Measurements from ENCODE around the gene ZFHX3. TPM values are rescaled to one million over a fixed set of nuclear protein-coding genes. Genes with fewer than 3 reads are reported as not detected.

Gene ZFHX3
- total and polyA plus RNA-seq, 2 donors (not counting 1 experiment from before 2014, with no cell fraction given): 4.7 to 7.3 TPM

- H3K4me3 ChIP-seq (replicated peaks in 1 of 4; ENCODE audit: control extremely low read depth in 1 of 4, insufficient read depth in 1 of 4, low read depth in 3 of 4, low read length in 4 of 4): no peak overlapping the region
- DNase-seq (ENCODE audit: low read depth in 2 of 2): no peak
- no peaks in the 10 kb centered on the region for H3K9me3 ChIP-seq (ENCODE audit: control insufficient read depth, insufficient read depth, low read depth, low read length)
- no peak for TF ChIP-seq EZH2 (IDR thresholded peaks at IDR 0.05; ENCODE audit: low read length, missing control alignments)
- TF ChIP-seq, protein P1, sequence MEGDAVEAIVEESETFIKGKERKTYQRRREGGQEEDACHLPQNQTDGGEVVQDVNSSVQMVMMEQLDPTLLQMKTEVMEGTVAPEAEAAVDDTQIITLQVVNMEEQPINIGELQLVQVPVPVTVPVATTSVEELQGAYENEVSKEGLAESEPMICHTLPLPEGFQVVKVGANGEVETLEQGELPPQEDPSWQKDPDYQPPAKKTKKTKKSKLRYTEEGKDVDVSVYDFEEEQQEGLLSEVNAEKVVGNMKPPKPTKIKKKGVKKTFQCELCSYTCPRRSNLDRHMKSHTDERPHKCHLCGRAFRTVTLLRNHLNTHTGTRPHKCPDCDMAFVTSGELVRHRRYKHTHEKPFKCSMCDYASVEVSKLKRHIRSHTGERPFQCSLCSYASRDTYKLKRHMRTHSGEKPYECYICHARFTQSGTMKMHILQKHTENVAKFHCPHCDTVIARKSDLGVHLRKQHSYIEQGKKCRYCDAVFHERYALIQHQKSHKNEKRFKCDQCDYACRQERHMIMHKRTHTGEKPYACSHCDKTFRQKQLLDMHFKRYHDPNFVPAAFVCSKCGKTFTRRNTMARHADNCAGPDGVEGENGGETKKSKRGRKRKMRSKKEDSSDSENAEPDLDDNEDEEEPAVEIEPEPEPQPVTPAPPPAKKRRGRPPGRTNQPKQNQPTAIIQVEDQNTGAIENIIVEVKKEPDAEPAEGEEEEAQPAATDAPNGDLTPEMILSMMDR (conservative IDR thresholded peaks at IDR 0.05 in 1 of 2, IDR thresholded peaks at IDR 0.05 in 1 of 2; ENCODE audit: low read depth in 1 of 2, low read length in 2 of 2): no peak
- H3K27ac ChIP-seq (ENCODE audit: insufficient read depth, low read length): no peak overlapping the region
- H3K4me2 ChIP-seq (ENCODE audit: extremely low read depth, insufficient read depth, low read length): no peak overlapping the region
- H3K9ac ChIP-seq (ENCODE audit: insufficient read depth, low read length): no peak overlapping the region
- H3K36me3 ChIP-seq (ENCODE audit: control insufficient read depth, insufficient read depth, low read length): no peaks in the 10 kb centered on the region
- no peaks in the 10 kb centered on the region for H3K79me2 ChIP-seq (ENCODE audit: control insufficient read depth, insufficient read depth, low read length)
- no peaks in the 10 kb centered on the region for H3K27me3 ChIP-seq (ENCODE audit: control insufficient read depth, insufficient read depth, low read length)
- peaks cover 3% of the 10 kb centered on the region for H3K4me1 ChIP-seq (ENCODE audit: control insufficient read depth, extremely low read depth, insufficient read depth, low read length)
- H2AFZ ChIP-seq (ENCODE audit: low read length): no peak overlapping the region
- H4K20me1 ChIP-seq (ENCODE audit: control insufficient read depth, extremely low read depth, insufficient read depth, low read length): no peaks in the 10 kb centered on the region
These were observed 221.9 kb downstream of the ZFHX3 start for GRCh38 chr16:72825912-72826621.

DNA sequence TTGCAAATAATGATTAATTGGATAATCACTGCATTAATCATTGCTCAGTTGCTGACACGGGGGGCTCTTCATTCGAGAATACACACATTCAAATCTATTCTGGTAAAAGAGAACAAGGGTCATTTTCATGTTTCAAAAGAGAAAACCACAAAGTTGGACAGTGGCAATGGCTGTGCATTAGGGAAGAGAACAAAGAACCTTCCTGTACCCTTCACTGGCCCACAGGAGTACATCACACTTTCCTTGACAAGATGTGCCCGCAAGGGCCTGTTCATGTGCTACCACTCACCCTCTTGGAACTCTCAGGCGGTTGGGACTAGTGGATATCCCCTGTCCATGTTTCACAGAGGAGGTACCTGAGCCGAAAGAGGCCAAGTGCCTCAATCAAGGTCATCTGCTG, 223.2 kb downstream of the ZFHX3 start:
- Histone ChIP-seq H3K27me3 (ENCODE audit: control insufficient read depth, insufficient read depth, low read length) (no peaks in the 10 kb centered on the region), H3K36me3 (ENCODE audit: control insufficient read depth, insufficient read depth, low read length) (no peaks in the 10 kb centered on the region), H2AFZ (ENCODE audit: low read length) (no peak overlapping the region), H3K27ac (ENCODE audit: insufficient read depth, low read length) (no peak overlapping the region), H3K9me3 (ENCODE audit: control insufficient read depth, insufficient read depth, low read depth, low read length) (no peaks in the 10 kb centered on the region), H3K4me2 (ENCODE audit: extremely low read depth, insufficient read depth, low read length) (no peak overlapping the region), H3K79me2 (ENCODE audit: control insufficient read depth, insufficient read depth, low read length) (no peaks in the 10 kb centered on the region), H3K4me1 (ENCODE audit: control insufficient read depth, extremely low read depth, insufficient read depth, low read length) (peaks cover 8% of the 10 kb centered on the region), H4K20me1 (ENCODE audit: control insufficient read depth, extremely low read depth, insufficient read depth, low read length) (no peaks in the 10 kb centered on the region), H3K4me3 (replicated peaks in 1 of 4; ENCODE audit: control extremely low read depth in 1 of 4, insufficient read depth in 1 of 4, low read depth in 3 of 4, low read length in 4 of 4) (no peak overlapping the region), H3K9ac (ENCODE audit: insufficient read depth, low read length) (no peak overlapping the region)
- DNase-seq (ENCODE audit: low read depth in 2 of 2): no peak
- TF ChIP-seq, protein P1 (conservative IDR thresholded peaks at IDR 0.05 in 1 of 2, IDR thresholded peaks at IDR 0.05 in 1 of 2; ENCODE audit: low read depth in 1 of 2, low read length in 2 of 2): no peak

DNA sequence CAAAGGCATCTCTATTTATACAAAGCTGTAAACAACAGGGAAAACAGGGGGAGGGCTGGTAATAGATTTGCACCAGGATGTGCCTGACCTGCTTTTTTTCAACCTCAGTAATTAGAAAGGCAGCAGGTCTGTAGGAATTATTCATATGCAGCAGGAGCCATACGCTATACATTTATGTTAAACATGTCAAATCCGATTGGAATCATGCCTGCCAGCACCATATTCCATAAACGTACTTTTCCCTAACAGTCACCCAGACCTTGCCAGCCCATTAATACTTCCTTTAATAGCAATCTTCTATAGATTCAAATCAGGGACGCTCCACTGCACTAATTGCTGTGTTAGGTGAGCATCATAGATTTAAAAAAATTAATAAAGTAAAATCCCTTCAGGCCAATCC, 223.9 kb downstream of the ZFHX3 start:
- no peak for TF ChIP-seq EZH2 (IDR thresholded peaks at IDR 0.05; ENCODE audit: low read length, missing control alignments)
- TF ChIP-seq, protein P1 (conservative IDR thresholded peaks at IDR 0.05 in 1 of 2, IDR thresholded peaks at IDR 0.05 in 1 of 2; ENCODE audit: low read depth in 1 of 2, low read length in 2 of 2): no peak

More for the DNA sequence above, 223.9 kb downstream of the ZFHX3 start:
- Histone ChIP-seq H3K36me3 (ENCODE audit: control insufficient read depth, insufficient read depth, low read length) (no peaks in the 10 kb centered on the region), H2AFZ (ENCODE audit: low read length) (no peak overlapping the region), H3K4me2 (ENCODE audit: extremely low read depth, insufficient read depth, low read length) (no peak overlapping the region), H4K20me1 (ENCODE audit: control insufficient read depth, extremely low read depth, insufficient read depth, low read length) (no peaks in the 10 kb centered on the region), H3K4me3 (replicated peaks in 1 of 4; ENCODE audit: control extremely low read depth in 1 of 4, insufficient read depth in 1 of 4, low read depth in 3 of 4, low read length in 4 of 4) (no peak overlapping the region), H3K9me3 (ENCODE audit: control insufficient read depth, insufficient read depth, low read depth, low read length) (no peaks in the 10 kb centered on the region), H3K27me3 (ENCODE audit: control insufficient read depth, insufficient read depth, low read length) (no peaks in the 10 kb centered on the region), H3K9ac (ENCODE audit: insufficient read depth, low read length) (no peak overlapping the region), H3K4me1 (ENCODE audit: control insufficient read depth, extremely low read depth, insufficient read depth, low read length) (peaks cover 8% of the 10 kb centered on the region), H3K79me2 (ENCODE audit: control insufficient read depth, insufficient read depth, low read length) (no peaks in the 10 kb centered on the region), H3K27ac (ENCODE audit: insufficient read depth, low read length) (no peak overlapping the region)
- DNase-seq (ENCODE audit: low read depth in 2 of 2): no peak

Measured in fibroblast of lung (primary cell).